NCI-H82 treated with DMSO at 0.1 percent for 48 hours (cell line): ENCODE data around the gene NTSR1.

Experiments used
- DNase-seq: peaks from one replicate; lab custom pipeline; 2025; ENCODE audit not compliant: unreplicated experiment; lab: John Stamatoyannopoulos, UW

Gene NTSR1

DNA sequence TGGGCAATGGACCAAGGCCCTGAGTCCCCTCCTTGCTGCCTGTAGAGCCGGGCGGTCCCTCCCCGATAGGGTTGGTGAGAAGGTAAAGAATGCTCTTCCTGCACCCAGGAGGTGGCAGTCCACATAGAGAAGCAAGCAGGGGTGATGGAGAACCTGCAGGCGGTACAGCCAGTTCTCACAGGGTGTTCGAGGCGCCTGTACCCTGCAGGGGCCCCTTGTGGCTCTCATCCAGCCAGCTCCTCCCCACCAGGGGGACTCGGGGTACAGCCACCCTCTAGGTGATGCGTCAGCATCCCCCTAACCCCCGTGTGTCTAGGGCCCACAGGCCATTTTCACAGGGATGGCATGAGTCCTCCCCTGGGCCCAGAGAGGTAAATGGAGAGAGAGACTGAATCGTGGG, 103.1 kb downstream of the NTSR1 start:
- no peak for DNase-seq
